A549 treated with AZD9567 at 1 μM for 4 hours (cell line): ENCODE measurements around the gene LY6G6F. TPM values are rescaled to one million over a fixed set of nuclear protein-coding genes. Genes with fewer than 3 reads are reported as not detected.

Experiments
- total RNA-seq: library from RNA; stranded (reverse); fragments of 200-300 nt; extraction: Qiagen RNA extraction; gene quantifications from 5 replicates; pipeline ENCODE4 v1.2.3, GENCODE V29; 2022; ENCODE audit not compliant: insufficient read depth

Gene LY6G6F, protein sequence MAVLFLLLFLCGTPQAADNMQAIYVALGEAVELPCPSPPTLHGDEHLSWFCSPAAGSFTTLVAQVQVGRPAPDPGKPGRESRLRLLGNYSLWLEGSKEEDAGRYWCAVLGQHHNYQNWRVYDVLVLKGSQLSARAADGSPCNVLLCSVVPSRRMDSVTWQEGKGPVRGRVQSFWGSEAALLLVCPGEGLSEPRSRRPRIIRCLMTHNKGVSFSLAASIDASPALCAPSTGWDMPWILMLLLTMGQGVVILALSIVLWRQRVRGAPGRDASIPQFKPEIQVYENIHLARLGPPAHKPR
- total RNA-seq = not detected in 5 replicates

DNA sequence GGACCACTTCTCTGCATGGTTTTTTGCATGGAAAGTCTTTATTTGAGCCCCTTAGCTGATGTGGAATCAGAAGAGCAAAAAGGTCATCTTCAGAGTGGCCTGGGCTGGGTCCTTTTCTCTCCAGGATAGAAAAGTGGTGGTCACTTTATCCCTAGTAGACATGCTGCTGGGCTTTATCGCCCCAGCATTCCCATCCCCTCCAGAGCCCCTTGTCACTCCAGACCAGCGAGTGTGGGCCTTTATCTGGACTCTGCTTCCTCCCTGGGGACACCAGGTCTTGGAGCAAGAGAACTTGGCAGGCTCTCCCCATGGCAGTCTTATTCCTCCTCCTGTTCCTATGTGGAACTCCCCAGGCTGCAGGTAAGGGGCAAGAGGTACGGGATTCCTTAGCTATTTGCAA is at the start of gene LY6G6F:
LY6G6F (plus strand) TSS at position 268 of the 400 bp plus-strand sequence; CDS start at position 309, 41 bp downstream.

DNA sequence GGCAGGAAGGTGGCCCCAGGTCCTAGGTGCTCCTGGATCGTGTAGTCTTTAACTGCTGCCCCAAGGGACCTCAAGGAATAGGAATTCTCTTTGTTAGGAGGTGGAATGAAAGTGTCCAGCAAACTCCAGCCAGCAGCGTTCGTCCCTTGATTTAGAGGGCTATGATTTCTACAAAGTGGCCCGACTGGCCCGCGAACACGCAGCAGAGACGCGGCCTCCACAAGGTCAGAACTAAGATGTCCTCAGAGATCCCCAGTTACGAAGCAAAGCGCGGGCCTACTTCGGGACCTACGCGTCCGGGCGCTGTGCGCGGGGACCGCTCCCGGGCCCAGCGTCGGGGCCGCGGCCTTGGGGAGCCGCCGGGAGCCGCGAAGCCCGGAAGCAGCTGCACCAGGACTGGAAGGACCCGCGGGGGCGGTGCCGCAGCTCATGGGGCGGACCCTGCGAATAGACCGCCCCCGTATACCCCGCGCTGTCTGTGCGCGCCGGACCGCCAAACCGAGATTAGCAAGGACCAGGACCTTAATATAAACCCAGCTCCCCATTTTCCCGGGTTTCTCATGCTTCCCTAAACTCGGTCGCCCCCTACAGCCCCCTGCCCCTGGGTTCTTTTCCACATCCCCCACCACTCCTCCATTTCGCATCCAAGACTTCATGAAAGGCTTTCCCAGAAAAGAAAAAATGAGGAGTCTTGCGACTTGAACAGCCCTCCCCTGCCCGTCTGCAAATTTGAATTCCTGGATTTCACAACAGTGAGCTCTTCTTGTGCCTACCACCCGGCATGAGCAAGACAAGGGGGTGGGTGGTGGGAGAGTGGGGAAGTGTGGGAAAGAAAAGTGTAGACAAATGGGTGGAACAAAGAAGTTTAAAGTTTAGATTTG is 46.0 kb upstream of the LY6G6F start, which contains the start of gene C6orf47:
C6orf47 (minus strand) TSS at position 398 of the 881 bp plus-strand sequence. CDS start 831 bp downstream, outside the sequence.

DNA sequence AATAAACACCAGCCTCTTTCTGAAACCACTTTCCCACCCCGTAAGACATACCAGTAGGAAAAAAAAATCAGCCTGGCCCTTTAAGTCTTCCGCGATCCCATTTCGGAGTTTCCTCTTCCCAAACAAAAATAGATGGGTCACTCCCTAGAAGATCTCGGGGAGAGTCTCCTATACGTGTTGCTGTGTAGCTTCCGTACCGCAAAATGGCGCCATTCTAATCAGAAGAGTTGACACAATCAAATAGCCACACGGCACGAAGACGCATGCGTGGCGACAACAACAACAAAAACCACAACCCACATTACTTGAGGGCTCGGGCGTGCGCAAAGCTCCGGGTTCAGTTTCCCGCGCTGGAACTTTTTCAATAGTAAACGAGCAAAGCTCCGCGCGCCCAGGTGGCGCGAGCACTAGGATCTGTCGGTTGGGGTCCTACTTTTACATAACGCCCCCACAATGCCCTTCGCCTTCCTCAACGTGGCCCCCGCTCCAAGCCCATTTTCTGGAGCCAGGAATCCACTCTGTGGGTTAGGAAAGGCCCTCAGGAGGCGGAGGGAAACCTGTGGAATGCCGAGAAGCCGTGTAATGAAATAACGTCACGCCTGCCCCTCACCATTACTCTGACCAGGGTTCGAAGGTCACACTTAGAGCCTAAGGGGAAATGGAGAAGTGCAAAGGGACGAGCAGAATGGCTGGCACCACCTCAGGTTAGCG is 41.7 kb upstream of the LY6G6F start, which contains the start of gene GPANK1:
GPANK1 (minus strand) TSS at position 208 of the 711 bp plus-strand sequence. CDS start 519 bp downstream, outside the sequence.

DNA sequence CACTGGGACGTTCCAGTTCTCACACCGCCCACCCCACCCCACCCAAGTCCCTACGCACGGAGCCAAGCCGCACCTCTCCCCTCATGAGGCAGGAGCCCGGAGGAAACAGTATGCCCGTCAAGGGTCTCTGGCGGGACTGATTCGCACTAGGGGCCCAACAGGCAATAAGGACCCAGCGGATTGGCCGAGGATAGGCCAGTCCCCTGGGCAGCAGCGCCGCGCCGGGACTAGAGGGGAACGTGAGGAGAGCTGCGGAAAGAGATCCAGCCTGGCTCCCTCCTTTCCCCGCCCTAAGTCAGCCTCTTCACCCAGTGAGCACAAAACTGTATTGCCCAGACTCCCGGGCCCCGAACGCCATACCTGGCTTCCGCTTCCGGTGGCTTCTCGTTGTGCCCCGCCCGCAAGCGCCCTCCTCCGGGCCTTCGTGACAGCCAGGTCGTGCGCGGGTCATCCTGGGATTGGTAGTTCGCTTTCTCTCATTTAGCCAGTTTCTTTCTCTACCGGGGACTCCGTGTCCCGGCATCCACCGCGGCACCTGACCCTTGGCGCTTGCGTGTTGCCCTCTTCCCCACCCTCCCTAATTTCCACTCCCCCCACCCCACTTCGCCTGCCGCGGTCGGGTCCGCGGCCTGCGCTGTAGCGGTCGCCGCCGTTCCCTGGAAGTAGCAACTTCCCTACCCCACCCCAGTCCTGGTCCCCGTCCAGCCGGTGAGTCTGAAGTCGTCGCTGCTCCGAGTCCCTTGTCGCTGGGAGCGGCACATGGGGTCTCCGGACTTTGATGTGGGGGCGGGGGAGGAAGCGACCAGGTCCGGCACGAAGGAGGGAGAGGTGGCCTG is 40.9 kb upstream of the LY6G6F start, which contains the start of gene CSNK2B:
CSNK2B (plus strand) TSS at position 580 of the 836 bp plus-strand sequence. CDS start 752 bp downstream, outside the sequence.

DNA sequence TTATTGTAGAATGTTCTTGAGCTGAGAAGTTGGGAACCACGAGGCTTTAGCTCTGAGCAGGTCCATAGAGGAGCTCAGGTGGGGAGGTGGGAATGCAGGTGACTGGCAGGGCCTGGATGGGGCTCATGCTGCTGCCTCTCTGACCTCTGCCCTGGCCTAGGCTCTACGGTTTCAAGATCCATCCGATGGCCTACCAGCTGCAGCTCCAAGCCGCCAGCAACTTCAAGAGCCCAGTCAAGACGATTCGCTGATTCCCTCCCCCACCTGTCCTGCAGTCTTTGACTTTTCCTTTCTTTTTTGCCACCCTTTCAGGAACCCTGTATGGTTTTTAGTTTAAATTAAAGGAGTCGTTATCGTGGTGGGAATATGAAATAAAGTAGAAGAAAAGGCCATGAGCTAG is 37.0 kb upstream of the LY6G6F start, which contains the start of gene LY6G5B:
LY6G5B (plus strand) TSS at position 301 of the 400 bp plus-strand sequence. CDS start 975 bp downstream, outside the sequence.

DNA sequence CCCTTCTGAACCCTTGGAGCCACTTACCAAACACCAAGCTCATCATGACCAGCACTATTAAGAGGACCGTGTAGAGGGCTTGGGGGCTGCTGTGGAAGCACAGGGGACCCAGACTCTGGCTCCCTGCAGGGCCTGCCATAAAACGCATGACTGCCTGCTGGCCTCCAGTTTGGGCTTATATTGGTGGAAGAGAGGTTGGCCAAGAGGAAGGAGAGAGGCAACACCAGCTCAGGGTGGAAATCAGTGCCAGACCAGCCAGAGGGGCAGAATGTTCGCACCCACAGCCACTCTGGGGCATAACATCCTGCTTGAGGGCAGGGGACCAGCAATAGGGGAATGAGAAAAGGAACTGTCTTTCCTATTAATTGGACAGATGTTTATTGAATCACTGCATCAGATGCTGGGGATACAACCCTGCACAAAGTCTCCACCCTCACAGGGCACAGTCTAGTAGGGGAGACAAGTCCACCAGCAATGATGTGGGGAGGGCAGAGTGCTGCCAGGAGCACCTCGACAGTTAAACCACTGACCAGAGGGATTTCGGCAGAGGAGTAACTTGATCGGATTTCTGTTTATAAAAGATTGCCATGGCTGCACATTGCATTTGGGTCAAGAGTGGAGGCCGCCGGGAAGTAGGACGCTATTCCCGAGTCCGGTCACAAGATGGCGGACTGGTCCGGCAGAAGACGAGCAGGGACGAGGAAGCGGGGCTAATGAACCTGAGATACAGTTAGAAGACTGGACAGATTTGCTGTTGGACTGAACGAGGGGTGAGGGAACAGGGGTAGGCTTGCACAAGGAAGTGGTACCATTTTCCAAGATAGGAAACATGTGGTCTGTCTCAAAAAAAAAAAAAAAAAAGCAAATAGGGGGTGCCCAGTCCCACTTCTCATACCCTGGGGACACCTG is 26.2 kb upstream of the LY6G6F start, which contains the start of gene LY6G5C:
LY6G5C (minus strand) TSS at position 842 of the 909 bp plus-strand sequence; CDS start at position 148, 694 bp downstream.

DNA sequence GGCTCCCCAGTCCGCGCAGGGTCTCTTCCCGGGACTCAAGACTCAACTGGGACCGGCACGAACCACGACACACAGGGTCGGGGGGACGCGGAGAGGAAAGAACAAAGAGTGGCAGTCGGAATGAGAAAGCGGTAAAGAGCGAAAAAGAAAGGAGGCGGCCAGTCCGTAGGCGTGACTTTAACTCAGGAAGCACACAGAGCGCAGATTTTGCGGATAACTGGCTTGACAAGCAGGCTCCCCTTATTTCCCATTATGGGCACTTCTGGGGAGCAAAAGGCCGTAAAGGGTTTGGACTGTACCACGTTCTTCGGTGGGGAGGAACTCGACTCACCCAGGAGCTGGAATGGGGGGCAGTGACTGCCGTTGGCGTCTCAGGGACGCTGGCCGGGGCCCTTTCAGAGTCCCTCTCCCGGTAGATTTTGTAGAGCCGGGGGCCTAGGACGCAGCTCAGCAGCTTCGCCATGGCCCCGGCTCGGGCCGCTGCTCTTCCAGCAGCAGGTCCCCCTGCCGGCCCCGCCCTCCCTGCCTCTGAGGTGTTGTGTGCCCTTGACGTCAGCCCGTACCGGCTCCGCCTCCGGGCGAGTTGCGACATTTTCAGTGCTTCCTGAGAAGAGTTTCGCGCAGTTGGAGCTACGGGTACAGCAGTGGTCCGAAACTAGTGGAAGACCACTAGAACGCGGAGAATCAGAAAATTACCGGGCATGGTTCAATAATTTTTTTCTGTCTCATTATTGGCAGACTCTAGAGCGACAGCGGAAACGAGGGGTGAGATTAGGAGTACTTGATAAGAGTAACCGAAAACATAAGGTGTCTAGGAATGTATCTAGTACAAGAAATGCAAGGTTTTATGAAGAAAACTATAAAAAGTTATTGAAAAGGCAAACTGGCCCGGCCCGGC is 3.6 kb upstream of the LY6G6F start, which contains the start of gene ABHD16A:
ABHD16A (minus strand) TSS at position 506 of the 898 bp plus-strand sequence; CDS start at position 463, 43 bp downstream.

DNA sequence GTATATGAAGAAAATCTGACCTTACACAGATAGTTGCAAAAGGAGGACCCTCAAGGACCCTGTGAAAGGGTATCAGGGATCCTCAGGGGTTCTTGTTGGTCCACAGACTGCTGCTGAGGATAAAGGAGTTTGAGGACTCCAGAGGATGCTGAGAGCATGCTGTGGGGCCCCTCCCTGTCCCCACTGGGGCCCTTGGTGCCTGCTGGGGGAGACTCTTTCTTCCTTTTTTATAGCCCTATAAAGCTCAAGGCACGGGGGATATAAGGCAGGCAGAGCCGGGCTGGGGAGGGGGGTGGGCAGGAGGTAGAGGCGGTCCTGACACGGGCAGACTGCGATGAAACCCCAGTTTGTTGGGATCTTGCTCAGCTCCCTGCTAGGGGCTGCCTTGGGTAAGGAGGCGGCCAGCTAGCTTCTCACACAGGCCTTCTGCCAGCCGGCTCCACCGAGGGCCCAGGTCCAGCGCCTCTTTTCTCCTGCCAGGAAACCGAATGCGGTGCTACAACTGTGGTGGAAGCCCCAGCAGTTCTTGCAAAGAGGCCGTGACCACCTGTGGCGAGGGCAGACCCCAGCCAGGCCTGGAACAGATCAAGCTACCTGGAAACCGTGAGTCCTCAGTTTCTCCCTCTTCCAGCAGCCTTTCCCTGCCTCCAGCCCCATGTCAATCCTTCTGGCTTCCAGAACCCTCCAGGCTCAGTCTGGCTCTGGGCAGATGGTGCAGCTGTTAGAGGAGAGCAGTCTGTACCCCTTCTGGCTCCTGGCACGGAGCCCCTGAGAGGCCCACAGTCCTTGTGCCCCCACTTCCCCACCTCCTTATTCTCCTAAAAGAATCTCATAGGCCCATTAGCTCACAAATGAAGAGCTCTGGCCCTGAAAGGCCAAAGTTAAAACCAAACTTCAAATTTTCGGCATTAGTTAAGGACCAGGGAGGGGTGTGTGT is 8.6 kb downstream of the LY6G6F start, which contains the start of gene LY6G6D:
LY6G6D (plus strand) TSS at position 327 of the 937 bp plus-strand sequence; CDS start at position 335, 8 bp downstream.

DNA sequence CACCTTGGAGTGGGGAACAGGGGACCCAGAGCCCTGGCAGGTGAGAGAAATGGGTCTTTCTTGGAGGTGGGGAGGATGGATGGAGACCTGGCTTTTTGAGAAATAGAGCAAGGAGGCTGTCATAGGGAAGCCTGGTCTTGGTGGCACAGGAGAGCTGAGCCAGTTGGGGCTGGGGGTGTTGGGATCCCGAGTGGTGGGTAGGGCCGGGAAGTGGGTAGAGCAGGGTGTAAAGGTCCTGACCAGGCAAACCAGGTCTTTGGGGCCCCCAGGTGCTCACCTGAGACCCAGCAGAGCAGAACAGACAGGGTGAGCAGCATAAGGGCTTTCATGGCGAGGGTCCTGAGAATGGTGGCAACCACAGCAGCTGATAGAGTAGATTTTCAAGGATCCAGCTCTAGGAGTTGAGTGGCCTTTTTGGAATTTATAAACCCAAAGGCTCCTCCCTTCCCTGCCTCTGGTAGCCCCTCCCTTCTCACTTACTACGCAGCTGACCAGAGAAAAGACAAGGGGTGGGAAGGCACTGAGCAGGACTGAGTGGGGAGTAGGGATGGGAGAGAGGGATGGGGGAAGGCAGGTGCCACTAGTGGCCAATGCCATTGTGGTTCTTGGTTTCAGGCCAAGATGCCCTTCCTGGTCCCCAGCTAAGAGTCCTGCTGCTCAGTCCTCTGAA is 14.8 kb downstream of the LY6G6F start, which contains the start of gene LY6G6C:
LY6G6C (minus strand) TSS at position 396 of the 670 bp plus-strand sequence; CDS start at position 329, 67 bp downstream.

DNA sequence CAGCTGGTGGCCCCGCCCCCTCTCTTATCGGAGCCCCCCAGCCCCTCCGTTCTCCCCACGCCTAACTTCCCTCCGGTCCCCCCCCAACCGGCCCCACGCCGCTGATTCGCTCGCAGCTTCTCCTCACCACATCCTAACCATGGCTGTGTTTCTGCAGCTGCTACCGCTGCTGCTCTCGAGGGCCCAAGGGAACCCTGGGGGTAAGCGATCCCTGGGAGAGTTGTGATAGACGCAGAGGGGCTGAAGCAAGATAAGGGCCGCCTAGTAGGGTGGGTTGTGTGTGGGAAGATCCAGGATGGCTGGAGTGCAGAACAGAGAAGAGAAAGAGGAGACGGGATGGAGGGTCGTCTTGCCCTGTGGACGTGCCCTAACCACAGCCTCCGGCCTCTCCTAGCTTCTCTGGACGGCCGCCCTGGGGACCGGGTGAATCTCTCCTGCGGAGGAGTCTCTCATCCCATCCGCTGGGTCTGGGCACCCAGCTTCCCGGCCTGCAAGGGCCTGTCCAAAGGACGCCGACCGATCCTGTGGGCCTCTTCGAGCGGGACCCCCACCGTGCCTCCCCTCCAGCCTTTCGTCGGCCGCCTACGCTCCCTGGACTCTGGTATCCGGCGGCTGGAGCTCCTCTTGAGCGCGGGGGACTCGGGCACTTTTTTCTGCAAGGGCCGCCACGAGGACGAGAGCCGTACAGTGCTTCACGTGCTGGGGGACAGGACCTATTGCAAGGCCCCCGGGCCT is 16.7 kb downstream of the LY6G6F start, which contains the start of gene MPIG6B:
MPIG6B (plus strand) TSS at position 129 of the 735 bp plus-strand sequence; CDS start at position 140, 11 bp downstream.

DNA sequence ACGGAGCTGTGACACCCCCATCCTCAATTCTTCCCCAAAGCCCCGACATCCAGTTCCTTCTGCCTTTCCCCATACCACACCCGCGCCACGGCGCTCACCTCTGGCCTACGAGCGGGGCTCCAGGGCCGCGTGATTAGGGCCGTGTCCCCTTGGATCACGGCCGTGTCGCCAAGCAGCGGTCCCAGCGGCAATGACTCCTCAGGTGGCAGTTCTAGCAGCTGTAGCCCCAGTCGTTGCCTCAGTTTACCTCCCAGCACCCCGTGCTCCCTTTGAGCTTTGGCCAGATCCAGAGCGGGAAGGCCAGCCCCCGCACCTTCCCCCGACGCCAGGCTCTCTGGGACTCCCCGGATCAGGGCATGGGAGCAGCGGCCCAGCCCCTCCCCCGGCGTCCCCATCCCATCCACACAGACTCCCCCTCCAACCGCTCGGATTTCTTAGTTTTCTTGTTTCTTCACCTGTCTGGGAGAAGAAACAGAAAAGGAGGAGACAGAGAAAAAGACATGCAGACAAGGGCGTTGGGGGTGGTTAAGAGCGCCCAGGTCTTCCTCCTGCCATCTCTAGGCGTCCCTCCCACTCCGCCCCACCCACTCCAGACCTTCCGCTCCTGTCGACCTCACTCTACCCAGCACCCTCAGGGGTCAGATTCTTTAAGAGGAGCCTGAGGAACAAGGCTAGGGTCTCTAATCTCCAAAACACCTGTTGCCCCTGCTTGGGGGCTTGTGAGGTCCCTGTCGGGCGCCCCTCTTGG is 22.3 kb downstream of the LY6G6F start, which contains the start of gene DDAH2:
DDAH2 (minus strand) TSS at position 533 of the 748 bp plus-strand sequence; CDS start at position 395, 138 bp downstream.

DNA sequence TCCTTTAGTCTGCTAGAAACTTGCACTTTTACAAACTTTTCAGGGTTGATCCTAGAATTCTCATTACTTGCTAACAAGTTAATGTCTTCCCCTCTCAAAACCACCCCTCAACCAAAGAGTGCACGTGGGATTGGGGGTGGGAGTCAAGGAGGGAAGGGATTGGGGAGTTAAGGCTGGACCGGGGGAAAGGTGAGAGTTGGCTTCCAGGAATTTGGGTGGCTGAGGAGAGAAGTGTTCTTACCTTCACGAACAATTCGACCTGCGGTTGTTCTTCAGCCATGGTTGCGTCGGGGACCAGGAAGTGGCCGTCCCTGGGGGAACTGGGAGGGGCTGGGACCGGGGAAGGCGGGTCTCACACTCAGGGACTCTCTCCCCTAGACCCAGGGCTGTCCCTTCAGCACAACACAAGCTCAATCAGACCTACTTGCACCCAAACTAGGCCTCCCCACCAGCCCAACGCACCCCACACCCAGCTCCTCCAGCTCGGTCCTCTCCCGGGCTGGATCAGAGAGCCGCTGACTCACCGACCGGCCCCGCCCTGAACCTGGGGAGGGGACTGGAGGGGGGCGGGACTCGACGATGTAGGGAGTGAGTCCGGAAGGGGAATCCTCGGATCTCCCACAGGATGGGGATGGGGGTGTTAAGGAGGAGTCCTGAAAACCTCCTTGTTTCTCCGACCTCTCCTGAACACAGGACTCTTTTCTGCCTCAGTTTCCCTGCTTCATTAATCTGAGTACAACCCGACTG is 29.5 kb downstream of the LY6G6F start, which contains the start of gene CLIC1:
CLIC1 (minus strand) TSS at position 510 of the 747 bp plus-strand sequence; CDS start at position 280, 230 bp downstream.

DNA sequence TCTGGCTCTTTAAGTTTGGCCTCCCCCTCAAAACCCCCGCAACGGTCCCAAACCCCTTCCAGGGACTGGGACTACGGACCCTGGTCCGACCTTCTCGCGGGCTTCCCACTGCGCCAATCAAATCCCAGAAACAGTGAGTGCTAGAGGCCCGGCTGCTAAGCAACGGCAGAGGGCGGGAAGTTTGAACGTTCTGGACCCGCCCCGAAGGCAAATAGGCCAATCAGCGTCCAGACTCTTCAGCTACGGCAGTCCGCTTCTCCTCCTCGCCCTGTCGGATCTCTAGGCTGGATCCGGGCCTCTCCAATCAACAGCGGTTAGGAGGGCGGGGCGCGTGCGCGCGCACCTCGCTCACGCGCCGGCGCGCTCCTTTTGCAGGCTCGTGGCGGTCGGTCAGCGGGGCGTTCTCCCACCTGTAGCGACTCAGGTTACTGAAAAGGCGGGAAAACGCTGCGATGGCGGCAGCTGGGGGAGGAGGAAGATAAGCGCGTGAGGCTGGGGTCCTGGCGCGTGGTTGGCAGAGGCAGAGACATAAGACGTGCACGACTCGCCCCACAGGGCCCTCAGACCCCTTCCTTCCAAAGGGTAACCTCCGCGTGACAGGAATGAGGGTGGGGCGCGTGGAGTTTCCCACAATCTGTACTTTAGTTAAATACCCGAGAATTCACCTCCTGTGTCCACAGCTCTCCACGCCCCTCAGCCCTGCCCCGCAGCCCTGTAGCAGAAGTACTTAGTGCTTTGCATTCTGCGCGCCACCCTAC is 33.2 kb downstream of the LY6G6F start, which contains the start of gene MSH5:
MSH5 (plus strand) TSS at position 367 of the 758 bp plus-strand sequence. CDS start 462 bp downstream, outside the sequence.

